Lower lobe of right lung (tissue), 2 donors: ENCODE results near the gene SYNGR4. TPM values are rescaled to one million over a fixed set of nuclear protein-coding genes. Genes with fewer than 3 reads are reported as not detected.

Experiments used
- ATAC-seq, 2 donors: fragments of 200-7000 bp; cut with Tn5 transposase; one replicate each; pipeline ENCODE4 v1.9.1; 2020 to 2022; ENCODE audit warnings: mild to moderate bottlenecking in 2 of 2, moderate library complexity in 2 of 2
- DNase-seq: peaks from one replicate; pipeline ENCODE4 v3.0.0-alpha.2; 2020
- H3K27ac ChIP-seq: fragments of 200-600 bp; one replicate; pipeline ENCODE4 v1.8.0; 2022
- H3K27me3 ChIP-seq: fragments of 200-600 bp; one replicate; pipeline ENCODE4 v1.8.0; 2022; ENCODE audit warnings: low read depth
- H3K36me3 ChIP-seq: fragments of 200-600 bp; one replicate; pipeline ENCODE4 v1.8.0; 2022; ENCODE audit warnings: mild to moderate bottlenecking
- H3K4me1 ChIP-seq: fragments of 200-600 bp; one replicate; pipeline ENCODE4 v1.8.0; 2022
- H3K4me3 ChIP-seq: fragments of 200-600 bp; one replicate; pipeline ENCODE4 v1.8.0; 2022; ENCODE audit warnings: mild to moderate bottlenecking
- H3K9me3 ChIP-seq: fragments of 200-600 bp; one replicate; pipeline ENCODE4 v1.8.0; 2022
- intact Hi-C: fragments of 100-400 bp; cut with DNase I; formaldehyde crosslinking; loops from one replicate; pipeline ENCODE4 v1.11.0; 2022
- total RNA-seq: library from RNA; stranded (reverse); fragmentation: NEBNext Ultra II Directional; extraction: Animal tissue kit (Norgen Biotek cat#: 25700); gene quantifications from one replicate; pipeline ENCODE4 v1.2.1, GENCODE V29; 2021
- TF ChIP-seq, protein P1 (sequence below): fragments of 200-600 bp; IDR thresholded peaks from one replicate; pipeline ENCODE4 v1.8.0; 2022; ENCODE audit warnings: antibody characterized with exemption, mild to moderate bottlenecking
- donor health status: DM: no; HTN: yes; CAD: no; lungs with severe emphysema.

Gene SYNGR4
- total RNA-seq, 1 donor from 2014 or later = not detected

GRCh38 chr19:48394331-48395169 is 30.4 kb downstream of the SYNGR4 start:
- Histone ChIP-seq H3K27me3 (peaks cover 54% of the 10 kb centered on the region), H3K4me3 (no peak overlapping the region), H3K4me1 (peaks cover 11% of the 10 kb centered on the region), H3K9me3 (no peaks in the 10 kb centered on the region), H3K27ac (no peak overlapping the region), H3K36me3 (peaks cover under 1% of the 10 kb centered on the region)
- ATAC-seq (no peak), DNase-seq (no peak)
- intact Hi-C loops = no loop called here
- TF ChIP-seq, protein P1, sequence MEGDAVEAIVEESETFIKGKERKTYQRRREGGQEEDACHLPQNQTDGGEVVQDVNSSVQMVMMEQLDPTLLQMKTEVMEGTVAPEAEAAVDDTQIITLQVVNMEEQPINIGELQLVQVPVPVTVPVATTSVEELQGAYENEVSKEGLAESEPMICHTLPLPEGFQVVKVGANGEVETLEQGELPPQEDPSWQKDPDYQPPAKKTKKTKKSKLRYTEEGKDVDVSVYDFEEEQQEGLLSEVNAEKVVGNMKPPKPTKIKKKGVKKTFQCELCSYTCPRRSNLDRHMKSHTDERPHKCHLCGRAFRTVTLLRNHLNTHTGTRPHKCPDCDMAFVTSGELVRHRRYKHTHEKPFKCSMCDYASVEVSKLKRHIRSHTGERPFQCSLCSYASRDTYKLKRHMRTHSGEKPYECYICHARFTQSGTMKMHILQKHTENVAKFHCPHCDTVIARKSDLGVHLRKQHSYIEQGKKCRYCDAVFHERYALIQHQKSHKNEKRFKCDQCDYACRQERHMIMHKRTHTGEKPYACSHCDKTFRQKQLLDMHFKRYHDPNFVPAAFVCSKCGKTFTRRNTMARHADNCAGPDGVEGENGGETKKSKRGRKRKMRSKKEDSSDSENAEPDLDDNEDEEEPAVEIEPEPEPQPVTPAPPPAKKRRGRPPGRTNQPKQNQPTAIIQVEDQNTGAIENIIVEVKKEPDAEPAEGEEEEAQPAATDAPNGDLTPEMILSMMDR = no peak

DNA sequence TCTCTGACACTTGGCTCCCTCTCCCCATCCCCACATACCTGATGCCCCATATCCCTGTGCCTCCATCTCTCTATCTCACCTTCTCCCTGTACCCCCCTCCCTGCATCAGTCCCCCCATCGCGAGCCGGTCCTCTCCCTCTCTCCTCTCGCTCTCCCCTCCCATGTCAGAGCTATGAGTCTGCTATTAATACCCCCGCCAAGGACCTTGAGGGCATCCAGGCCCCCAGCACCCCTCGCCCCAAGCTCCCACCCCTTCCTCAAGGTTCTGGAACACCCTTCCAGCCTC is 30.9 kb downstream of the SYNGR4 start:
- no peaks in the 10 kb centered on the region for H3K9me3 ChIP-seq
- H3K4me1 ChIP-seq = peaks cover 11% of the 10 kb centered on the region
- peaks cover 54% of the 10 kb centered on the region for H3K27me3 ChIP-seq
- H3K36me3 ChIP-seq = no peaks in the 10 kb centered on the region
- no peak for DNase-seq
- no peak for ATAC-seq
- TF ChIP-seq, protein P1 = no peak
- intact Hi-C loops = no loop called here
- no peak overlapping the region for H3K27ac ChIP-seq
- H3K4me3 ChIP-seq = no peak overlapping the region

- TF ChIP-seq, protein P1 = no peak
- Histone ChIP-seq H3K9me3 (no peaks in the 10 kb centered on the region), H3K4me3 (no peak overlapping the region), H3K27me3 (peaks cover 54% of the 10 kb centered on the region), H3K4me1 (peaks cover 11% of the 10 kb centered on the region), H3K27ac (no peak overlapping the region), H3K36me3 (no peaks in the 10 kb centered on the region)
- intact Hi-C loops = no loop called here
- DNase-seq = no peak
- ATAC-seq = no peak
Measured at GRCh38 chr19:48395499-48395898, 31.3 kb downstream of the SYNGR4 start.

DNA sequence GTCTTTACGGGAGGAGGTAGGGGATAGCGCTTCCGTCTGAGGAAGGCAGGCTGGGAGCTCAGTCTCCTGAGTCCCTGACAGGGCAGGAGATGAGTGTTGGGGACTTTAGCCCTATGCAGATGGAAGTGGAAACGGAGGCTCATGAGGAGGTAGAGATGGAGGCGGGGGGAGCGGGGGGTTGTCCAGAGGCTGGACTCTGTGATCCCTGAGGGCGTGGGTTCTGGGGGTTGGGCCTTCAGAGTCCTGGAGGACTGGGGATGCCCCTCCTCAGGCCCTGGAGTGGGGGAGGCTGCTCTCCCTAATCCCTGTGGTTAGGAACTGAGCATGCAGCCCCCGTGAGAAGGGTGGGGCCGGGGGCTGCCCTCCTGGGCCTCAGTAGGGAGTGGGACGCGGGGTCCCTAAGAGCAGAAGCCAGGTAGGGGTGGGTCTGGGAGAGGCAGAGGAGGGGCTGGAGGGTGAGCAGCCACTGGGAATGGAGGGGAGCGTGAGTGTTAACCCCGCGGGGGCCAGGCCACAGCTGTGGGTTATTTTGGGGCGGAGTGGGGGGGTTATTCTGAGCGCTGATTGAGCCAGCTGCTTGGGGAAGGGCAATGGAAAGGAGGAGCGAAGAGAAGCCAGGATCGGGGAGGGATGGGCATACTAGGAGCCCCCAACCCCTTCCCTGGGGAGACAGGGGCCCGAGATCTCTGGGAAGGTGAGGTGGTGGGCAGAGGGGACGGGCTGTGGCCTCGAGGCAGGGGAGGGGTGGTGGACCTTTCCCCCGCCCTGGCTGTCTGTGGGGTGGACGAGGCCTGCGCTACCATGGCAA is 32.1 kb downstream of the SYNGR4 start:
- TF ChIP-seq, protein P1 = no peak
- DNase-seq = no peak
- H3K9me3 ChIP-seq = no peaks in the 10 kb centered on the region
- H3K27ac ChIP-seq = no peak overlapping the region
- no peak overlapping the region for H3K4me3 ChIP-seq
- H3K4me1 ChIP-seq = peaks cover 11% of the 10 kb centered on the region
- intact Hi-C loops = no loop called here
- ATAC-seq = no peak
- H3K36me3 ChIP-seq = no peaks in the 10 kb centered on the region
- H3K27me3 ChIP-seq = peaks cover 54% of the 10 kb centered on the region

DNA sequence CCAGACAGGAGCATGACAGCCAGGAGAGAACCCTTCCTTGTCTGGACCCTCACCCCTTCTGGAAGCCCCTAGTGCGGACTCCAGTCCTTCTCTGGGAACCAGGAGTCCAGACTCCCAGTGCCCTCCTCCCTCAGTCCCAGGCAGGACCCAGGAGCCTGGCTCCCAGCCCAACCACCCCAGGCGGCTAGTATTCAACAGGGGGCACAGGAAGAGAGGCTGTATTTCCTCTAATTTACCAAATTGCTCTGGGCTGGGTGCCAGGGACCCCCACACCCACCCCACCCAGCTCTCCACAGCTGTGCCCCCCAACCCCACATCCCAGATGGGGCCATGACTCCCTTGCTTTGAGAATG is 32.6 kb downstream of the SYNGR4 start:
- H3K4me3 ChIP-seq = no peak overlapping the region
- no peaks in the 10 kb centered on the region for H3K36me3 ChIP-seq
- peaks cover 11% of the 10 kb centered on the region for H3K4me1 ChIP-seq
- no peaks in the 10 kb centered on the region for H3K9me3 ChIP-seq
- no peak for DNase-seq
- ATAC-seq = no peak
- peaks cover 54% of the 10 kb centered on the region for H3K27me3 ChIP-seq
- H3K27ac ChIP-seq = no peak overlapping the region
- TF ChIP-seq, protein P1 = no peak
- intact Hi-C loops = no loop called here
